GM04503 (cell line): ENCODE measurements around the gene KDM1B.

Experiments used
- DNase-seq: peaks from one replicate; pipeline ENCODE4 v3.0.0-alpha.2; 2012; ENCODE audit warnings: low read depth

Gene KDM1B, protein sequence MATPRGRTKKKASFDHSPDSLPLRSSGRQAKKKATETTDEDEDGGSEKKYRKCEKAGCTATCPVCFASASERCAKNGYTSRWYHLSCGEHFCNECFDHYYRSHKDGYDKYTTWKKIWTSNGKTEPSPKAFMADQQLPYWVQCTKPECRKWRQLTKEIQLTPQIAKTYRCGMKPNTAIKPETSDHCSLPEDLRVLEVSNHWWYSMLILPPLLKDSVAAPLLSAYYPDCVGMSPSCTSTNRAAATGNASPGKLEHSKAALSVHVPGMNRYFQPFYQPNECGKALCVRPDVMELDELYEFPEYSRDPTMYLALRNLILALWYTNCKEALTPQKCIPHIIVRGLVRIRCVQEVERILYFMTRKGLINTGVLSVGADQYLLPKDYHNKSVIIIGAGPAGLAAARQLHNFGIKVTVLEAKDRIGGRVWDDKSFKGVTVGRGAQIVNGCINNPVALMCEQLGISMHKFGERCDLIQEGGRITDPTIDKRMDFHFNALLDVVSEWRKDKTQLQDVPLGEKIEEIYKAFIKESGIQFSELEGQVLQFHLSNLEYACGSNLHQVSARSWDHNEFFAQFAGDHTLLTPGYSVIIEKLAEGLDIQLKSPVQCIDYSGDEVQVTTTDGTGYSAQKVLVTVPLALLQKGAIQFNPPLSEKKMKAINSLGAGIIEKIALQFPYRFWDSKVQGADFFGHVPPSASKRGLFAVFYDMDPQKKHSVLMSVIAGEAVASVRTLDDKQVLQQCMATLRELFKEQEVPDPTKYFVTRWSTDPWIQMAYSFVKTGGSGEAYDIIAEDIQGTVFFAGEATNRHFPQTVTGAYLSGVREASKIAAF

GRCh38 chr6:18155150-18155863 lies at the start of gene KDM1B:
TSS of gene KDM1B (plus strand) at chr6:18155422. CDS start at chr6:18159896, 4,474 bp downstream.
- DNase-seq: peak; percentile 85

DNA sequence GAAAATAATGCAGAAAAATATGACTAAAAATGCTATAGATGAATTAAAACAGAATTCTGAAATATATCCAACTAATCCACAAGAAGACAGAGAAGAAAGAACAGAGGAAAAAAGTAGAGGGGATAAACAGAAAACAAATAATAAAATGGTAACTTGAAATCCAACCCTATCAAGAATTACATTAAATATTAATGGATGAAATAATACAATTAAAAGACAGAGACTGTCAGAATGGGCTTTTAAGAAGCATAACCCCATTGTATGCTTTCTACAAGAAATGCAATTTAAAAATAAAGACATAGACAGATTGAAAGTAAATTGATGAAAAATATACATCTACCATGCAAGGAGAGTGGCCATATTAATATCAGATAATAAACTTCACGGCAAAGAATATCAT lies 48.2 kb upstream of the KDM1B start:
- DNase-seq: no peak

GRCh38 chr6:18110162-18110561 lies 45.1 kb upstream of the KDM1B start:
- no peak for DNase-seq

DNA sequence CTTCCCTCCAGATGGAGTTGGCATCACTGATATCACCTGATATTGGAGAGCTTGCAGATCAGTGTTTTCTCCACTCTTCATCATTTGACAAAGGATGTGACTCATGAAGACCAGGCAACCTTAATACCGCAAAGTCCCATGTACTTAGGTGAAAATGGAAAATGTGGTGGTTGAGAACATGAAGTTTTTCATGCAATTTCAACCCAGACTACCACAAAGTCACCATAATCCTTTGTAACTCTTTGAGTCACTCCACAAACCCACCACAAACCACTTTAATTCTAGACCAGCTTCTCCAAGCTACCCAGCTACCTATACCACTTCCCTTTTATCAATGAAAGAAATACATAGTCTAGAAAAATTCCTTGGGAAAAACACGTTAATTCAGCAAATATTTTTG lies 39.9 kb upstream of the KDM1B start:
- no peak for DNase-seq

- DNase-seq: no peak
Measured at GRCh38 chr6:18117136-18117535, 38.1 kb upstream of the KDM1B start.

DNA sequence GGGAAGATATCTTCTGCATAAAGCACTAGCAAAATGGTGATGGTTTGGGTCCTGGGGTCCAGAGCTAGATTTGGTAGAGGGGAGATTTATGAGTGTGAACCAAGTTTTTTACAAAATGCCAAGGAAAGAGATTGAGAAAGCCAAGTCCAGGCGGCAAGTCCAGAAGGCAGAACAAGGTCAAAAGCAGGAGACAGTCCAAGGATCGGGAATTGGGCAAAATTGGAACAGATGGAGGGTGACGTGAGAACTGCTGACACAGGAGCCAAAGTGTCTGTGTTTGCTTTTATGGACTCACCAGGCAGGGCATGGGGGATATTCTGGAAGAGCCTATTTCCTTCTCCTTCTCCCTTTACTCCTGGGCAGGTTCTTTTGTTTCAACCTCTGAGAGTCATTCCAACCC lies 36.9 kb upstream of the KDM1B start:
- DNase-seq: no peak

DNA sequence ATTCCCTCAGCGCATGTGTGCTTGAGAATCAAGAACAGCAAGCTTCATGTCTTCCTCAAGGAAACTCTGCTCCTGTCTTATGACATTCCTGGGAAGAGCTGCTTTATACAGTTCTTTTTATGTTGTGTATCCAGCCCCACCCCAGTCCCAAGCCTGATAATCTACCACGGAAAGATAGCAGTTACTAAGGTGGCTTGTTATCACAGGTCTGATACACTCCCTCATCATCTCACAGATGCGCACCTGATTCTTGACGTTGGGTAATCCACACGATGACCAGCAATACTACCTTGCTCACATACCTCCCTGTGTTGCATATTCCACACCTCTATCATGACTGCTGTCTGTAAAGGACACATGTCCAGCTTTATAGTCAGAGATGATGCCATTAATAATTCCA lies 36.0 kb upstream of the KDM1B start:
- DNase-seq: no peak

DNA sequence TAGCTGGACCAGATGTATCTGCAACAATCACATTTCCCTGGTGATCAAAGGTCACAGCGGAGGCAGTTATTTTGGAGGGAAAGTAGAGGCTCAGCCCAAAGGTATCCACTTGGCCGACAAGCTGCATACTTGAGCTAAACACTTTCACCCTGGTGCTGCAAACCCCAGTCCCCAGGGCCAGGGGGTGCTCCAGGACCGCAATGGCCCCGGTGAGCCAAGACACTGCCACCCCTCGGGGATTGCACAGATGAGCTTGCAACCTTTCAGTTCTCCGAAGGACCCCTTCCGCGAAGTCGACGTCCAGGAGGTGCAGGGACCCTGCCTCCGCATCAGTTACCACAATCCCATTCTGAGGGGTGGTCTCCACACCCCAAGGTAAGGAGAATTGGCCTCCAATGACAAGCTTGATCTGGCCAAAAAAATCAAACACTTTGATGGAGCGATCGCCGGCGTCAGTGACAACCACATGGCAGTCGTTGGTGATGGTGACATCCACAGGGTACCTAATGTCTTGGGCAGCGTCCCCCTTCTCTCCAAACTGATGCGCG lies 33.6 kb upstream of the KDM1B start:
- no peak for DNase-seq

DNA sequence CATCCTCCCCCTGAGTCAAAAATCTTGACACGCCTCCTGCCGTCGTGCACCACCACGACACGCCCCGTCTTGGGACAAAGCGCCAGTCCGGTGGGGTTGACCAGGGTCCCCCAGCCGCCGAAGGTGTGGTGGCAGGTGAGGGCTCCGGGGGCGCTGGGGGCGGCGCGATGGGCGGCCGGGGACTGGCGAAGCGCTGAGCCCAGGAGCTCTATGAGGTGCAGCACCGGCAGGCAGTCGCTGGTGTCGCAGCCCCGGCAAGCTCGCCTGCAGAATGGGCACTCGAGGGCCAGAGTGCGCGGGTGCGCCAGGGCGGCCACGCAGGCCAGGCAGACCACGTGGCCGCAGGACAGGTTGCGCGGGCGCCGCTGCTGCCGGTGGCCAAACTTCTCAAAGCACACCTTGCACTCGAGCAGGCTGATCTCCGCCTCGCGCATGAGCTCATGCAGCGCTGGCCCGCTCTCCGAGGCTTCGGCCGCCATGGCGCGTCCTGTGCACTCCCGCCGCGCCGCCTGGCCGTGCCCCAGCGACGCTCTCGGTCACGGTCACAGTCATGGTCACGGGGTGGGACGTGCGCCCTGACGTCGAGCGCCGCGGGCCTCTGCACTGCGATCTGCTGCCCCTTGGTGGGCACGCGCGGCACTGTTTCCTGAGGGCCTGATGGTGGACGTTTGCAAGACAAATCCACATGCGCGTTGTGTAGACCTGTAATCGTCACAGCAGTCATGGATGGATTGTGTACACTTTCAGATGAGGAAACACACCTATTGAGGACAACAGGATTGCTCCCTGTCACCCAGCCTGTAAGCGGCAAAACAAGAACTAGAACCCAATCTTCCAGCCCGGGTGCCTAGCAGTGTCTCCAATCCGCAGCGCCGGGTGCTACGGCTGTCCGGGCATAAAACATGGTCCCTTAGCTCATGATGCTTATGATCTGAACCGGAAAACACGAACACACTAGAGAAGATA lies 32.8 kb upstream of the KDM1B start, which contains the start of gene NHLRC1:
NHLRC1 (minus strand) TSS at position 550 of the 966 bp plus-strand sequence; CDS start at position 479, 71 bp downstream.
- peak; percentile 39 for DNase-seq

DNA sequence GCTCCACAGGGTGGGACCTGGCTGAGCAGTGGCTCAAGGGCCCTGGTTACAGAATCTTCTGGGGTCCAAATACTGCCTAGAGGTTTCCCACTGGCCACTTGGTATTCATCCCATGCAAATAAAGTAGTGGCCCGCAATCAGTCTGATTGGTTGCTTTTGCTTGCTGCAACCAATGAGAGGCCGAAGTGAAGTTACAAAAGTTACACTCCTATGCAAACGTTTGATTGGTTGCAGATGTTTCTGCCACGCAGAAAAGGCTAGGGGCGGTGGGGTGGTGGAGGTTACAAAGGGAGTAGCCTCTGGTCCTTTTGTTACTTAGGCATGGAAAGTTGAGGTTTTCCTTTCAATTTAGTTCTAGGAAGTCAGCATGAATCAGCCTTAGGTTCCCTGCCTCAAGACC lies 29.1 kb upstream of the KDM1B start:
- no peak for DNase-seq

DNA sequence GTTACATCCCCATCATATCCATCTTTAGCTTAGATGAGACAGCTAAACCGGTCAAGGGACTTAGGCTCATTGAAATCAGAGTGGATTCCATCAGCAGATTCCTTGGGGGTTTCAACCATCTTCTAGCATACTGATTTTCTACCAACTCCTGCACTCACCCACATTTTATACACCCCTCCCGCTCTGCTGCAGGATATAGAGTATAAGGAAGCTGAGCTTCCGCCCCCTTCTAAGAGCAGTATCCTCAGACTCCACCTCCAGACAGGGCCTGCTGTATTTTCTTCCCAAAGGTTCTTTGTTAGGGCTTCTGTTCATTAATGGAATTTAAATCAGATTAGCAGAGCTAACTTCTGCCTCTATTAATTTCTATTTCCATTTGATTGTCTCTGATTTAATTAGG lies 22.9 kb upstream of the KDM1B start:
- no peak for DNase-seq

- DNase-seq: no peak
Measured at GRCh38 chr6:18135171-18135570, 20.1 kb upstream of the KDM1B start.

- DNase-seq: no peak
Measured at GRCh38 chr6:18136260-18136659, 19.0 kb upstream of the KDM1B start.

DNA sequence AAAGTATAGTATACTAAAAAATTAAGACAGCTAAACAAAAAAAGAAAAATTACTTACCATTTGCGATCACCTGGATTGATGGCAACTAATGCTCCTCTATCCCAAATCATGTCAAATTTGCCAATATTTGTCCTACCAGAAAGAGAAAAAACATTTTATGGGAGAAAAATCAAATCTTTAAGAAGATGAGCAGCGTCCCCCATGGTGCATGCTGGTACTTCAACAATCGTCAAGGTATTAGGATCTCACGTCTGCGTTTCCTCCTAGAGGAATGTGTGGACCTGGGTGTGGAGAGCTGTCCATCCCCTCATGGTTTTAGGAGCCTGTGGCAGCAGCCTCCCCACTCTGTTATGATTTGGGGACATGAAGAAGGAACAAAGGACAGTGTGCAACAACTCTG lies 16.3 kb upstream of the KDM1B start:
- DNase-seq: no peak

GRCh38 chr6:18139935-18140621 lies 15.1 kb upstream of the KDM1B start:
- DNase-seq: no peak

GRCh38 chr6:18141805-18142590 lies 13.2 kb upstream of the KDM1B start:
- DNase-seq: no peak

DNA sequence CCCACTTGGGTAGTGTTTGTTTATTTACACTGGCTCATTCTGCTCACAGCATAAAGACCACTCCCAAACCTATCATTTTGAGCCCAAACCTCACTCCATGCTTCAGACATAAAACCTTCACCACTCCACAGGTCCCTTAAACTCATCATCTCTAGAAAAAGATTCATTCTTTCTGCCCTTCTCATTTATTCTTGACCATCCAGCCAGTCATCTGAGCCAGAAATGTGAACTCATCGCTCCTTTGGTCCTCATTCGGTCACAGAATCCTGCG lies 12.7 kb upstream of the KDM1B start:
- no peak for DNase-seq

DNA sequence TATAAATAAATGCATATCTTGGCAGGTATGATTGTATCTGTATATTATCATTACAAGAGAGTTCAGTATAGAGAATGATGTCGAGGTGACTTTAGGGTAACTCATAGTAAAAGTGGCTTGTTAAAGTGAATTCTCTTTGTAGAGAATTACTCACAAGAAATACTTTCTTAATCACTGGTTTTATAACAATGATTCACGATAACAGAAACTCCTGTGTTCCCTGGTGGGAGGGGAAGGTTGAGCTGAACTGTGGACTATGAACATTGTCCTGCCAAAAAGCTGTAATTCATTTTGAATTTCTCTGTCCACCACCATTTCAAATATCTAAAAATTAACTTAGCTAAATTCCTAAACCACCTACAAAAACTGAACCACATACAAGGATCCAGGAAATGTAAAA lies 8.1 kb upstream of the KDM1B start:
- peak; percentile 47 for DNase-seq

DNA sequence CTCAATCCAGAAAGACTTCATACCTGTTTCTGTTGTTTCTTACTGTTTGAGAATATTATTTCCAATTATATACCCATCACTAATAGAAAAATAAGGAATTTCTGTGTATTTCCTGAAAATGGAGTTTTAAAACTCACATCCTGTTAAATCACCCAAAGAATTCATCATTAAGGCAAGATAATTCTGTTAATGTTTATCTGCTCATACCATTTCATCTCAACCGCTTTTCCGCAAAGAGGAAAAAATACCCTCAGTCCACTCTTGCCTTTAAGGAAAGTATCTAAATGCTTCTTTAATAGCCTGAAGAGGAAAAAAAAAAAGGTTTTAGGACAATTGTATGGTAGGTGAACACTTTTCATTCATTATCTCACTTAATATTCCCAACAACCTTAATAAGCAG lies 7.6 kb upstream of the KDM1B start:
- DNase-seq: no peak
